Breast epithelium (tissue), 4 donors: ENCODE measurements around the gene GABARAPL2. TPM values are rescaled to one million over a fixed set of nuclear protein-coding genes. Genes with fewer than 3 reads are reported as not detected.

Experiments used
- DNase-seq, 2 donors: peaks; one replicate each; pipeline ENCODE4 v3.0.0-alpha.2; 2019; ENCODE audit warnings: low spot score in 2 of 2
- H3K27ac ChIP-seq, 2 donors: fragments of 200-600 bp; sonication (generic) in 1 of 2; one replicate each; pipeline ENCODE4 v1.5.1; 2016 to 2019; ENCODE audit warnings: mild to moderate bottlenecking in 1 of 2
- H3K27me3 ChIP-seq, 2 donors: fragments of 200-600 bp; sonication (generic) in 1 of 2; one replicate each; pipeline versions ENCODE4 v1.5.1 to v1.6.0; 2017 to 2019; ENCODE audit warnings: control low read depth in 1 of 2, mild to moderate bottlenecking in 1 of 2
- H3K36me3 ChIP-seq: fragments of 200-600 bp; one replicate; pipeline ENCODE4 v1.5.1; 2019
- H3K4me1 ChIP-seq, 2 donors: fragments of 200-600 bp; sonication (generic); one replicate each; pipeline ENCODE4 v1.5.1; 2016 to 2019; ENCODE audit warnings: control low read depth in 1 of 2
- H3K4me3 ChIP-seq, 3 donors: fragments of 200-600 bp; sonication (generic); 1 replicate in 2 of 3; 2 replicates in 1 of 3; pipeline ENCODE4 v1.5.1; 2016 to 2019; ENCODE audit warnings: mild to moderate bottlenecking in 3 of 3, moderate library complexity in 2 of 3
- H3K9me3 ChIP-seq, 2 donors: fragments of 200-600 bp; sonication (generic) in 1 of 2; one replicate each; pipeline ENCODE4 v1.5.1; 2016 to 2019; ENCODE audit warnings: control low read depth in 1 of 2
- POLR2A ChIP-seq: fragments of 450-650 bp; IDR thresholded peaks from one replicate; pipeline ENCODE4 v1.6.1; 2016; ENCODE audit warnings: antibody characterized with exemption, mild to moderate bottlenecking, moderate library complexity
- POLR2AphosphoS5 ChIP-seq, 3 donors: sonication (generic); formaldehyde crosslinking; IDR thresholded peaks; one replicate each; pipeline ENCODE4 v1.6.1; 2017; ENCODE audit warnings: antibody characterized with exemption in 3 of 3
- intact Hi-C: fragments of 100-400 bp; cut with DNase I; formaldehyde crosslinking; loops from one replicate; pipeline ENCODE4 v1.15.1; 2023; ENCODE audit warnings: low total_unique reads
- total RNA-seq, 3 donors: library from RNA; depleted of rRNA; stranded (reverse); fragments of >200 nt; gene quantifications; one replicate each; pipeline ENCODE4 v1.1.0, GENCODE V29; 2016
- TF ChIP-seq, protein P1 (sequence below), 3 donors: fragments of 450-650 bp; IDR thresholded peaks; one replicate each; pipeline ENCODE4 v1.5.1; 2016 to 2017; ENCODE audit warnings: antibody characterized with exemption in 3 of 3, mild to moderate bottlenecking in 3 of 3, moderate library complexity in 3 of 3

Gene GABARAPL2
- total RNA-seq, 3 donors from 2014 or later, result 95.2 to 128 (median 104) TPM

DNA sequence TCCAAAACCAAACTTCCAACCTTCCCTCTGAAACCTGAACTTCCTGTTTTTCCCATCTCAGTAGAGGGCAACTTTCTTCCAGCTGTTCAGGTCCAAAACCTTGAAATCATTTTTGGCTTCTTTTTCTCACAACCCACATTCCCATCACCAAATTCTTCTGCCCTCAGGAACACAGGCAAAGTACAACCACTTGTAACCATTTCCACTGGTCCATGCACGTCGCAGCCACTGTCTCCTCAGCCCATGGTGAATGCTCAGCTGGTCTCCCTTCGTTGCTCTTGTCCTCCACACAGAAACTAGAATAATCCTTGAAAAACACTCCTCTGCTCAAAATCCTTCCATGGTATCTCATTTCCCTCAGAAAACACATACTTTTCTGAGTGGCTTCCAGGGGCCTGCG, 60.6 kb downstream of the GABARAPL2 start:
- Histone ChIP-seq H3K4me3 (no peak overlapping the region), H3K9me3 (no peaks in the 10 kb centered on the region), H3K27me3 (no peaks in the 10 kb centered on the region), H3K36me3 (peaks cover 21% of the 10 kb centered on the region), H3K27ac (no peak overlapping the region), H3K4me1 (peaks cover 0 to 6% of the 10 kb centered on the region in 2 donors)
- intact Hi-C loops, result no loop called here
- TF ChIP-seq POLR2AphosphoS5 (IDR thresholded peaks at IDR 0.05), result no peak
- TF ChIP-seq POLR2A, result no peak
- TF ChIP-seq, protein P1, sequence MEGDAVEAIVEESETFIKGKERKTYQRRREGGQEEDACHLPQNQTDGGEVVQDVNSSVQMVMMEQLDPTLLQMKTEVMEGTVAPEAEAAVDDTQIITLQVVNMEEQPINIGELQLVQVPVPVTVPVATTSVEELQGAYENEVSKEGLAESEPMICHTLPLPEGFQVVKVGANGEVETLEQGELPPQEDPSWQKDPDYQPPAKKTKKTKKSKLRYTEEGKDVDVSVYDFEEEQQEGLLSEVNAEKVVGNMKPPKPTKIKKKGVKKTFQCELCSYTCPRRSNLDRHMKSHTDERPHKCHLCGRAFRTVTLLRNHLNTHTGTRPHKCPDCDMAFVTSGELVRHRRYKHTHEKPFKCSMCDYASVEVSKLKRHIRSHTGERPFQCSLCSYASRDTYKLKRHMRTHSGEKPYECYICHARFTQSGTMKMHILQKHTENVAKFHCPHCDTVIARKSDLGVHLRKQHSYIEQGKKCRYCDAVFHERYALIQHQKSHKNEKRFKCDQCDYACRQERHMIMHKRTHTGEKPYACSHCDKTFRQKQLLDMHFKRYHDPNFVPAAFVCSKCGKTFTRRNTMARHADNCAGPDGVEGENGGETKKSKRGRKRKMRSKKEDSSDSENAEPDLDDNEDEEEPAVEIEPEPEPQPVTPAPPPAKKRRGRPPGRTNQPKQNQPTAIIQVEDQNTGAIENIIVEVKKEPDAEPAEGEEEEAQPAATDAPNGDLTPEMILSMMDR (IDR thresholded peaks at IDR 0.05), result no peak
- no peak for DNase-seq

Other genes starting within 250 kb of the GABARAPL2 start
- 10 to 100 TPM; 55.5 to 81.9 (median 80.9) TPM for gene CFDP1, start 132.9 kb upstream of the GABARAPL2 start, total RNA-seq
- 10 to 100 TPM; 12.8 to 36.3 (median 22.0) TPM for gene TMEM170A, start 101.7 kb upstream of the GABARAPL2 start, total RNA-seq
- under 1 TPM in 2 of 3 donors, not detected in 1; under 0.01 to 0.44 TPM for gene CHST6, start 70.9 kb upstream of the GABARAPL2 start, total RNA-seq
- gene CHST5, start 30.3 kb upstream of the GABARAPL2 start, total RNA-seq, result under 1 TPM in 2 of 3 donors, not detected in 1; 0.15 to 0.33 TPM
- 1 to 10 TPM; 6.6 to 9.8 (median 7.0) TPM for gene TMEM231, start 10.1 kb upstream of the GABARAPL2 start, total RNA-seq
- gene ADAT1, start 56.9 kb downstream of the GABARAPL2 start, total RNA-seq, result 10 to 100 TPM; 30.1 to 74.9 (median 62.3) TPM
- gene KARS1, start 81.3 kb downstream of the GABARAPL2 start, total RNA-seq, result 100 to 1,000 TPM; 107 to 135 (median 114) TPM
- gene TERF2IP, start 81.4 kb downstream of the GABARAPL2 start, total RNA-seq, result 10 to 100 TPM; 68.2 to 79.0 (median 76.0) TPM
- gene CPHXL2, start 110.6 kb downstream of the GABARAPL2 start, total RNA-seq, result not detected
- gene DUXB, start 135.1 kb downstream of the GABARAPL2 start, total RNA-seq, result not detected
- not detected for gene CPHXL, start 160.1 kb downstream of the GABARAPL2 start, total RNA-seq